ENCODE measurements around the gene AK1. TPM values are rescaled to one million over a fixed set of nuclear protein-coding genes. Genes with fewer than 3 reads are reported as not detected.

The AK1 gene
- total and polyA plus RNA-seq, 2 of the 13 experiments (the other 11 are each of a cell fraction or from before 2014, with no cell fraction given): 19.1 to 32.8 TPM

DNA sequence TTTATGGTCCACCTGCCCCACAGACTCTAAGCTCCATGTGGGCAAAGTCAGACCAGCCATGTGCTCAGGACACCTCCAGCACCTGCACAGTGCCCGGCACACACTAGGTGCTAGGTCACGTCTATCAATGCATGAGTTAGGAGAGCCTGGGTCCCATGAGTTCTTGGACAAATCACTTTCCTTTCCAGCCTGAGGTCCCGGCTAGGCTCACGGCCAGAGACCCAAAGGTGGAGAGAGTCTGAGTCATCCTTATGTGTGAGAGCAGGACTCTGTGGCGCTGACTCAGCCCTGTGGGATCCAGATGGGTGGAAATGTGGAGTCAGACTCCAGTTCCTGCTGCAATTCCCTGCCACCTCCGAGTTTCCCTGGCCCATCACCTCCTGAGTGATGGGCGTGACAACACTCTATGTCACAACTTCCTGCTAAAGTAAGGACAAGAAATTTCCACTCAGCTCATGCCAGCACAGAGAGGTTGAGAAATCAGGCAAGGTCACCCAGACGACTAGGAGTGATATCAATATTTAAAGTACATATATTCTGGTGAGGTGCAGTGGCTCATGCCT is 41.9 kb upstream of the AK1 start (continued):
- TF ChIP-seq, protein P1, sequence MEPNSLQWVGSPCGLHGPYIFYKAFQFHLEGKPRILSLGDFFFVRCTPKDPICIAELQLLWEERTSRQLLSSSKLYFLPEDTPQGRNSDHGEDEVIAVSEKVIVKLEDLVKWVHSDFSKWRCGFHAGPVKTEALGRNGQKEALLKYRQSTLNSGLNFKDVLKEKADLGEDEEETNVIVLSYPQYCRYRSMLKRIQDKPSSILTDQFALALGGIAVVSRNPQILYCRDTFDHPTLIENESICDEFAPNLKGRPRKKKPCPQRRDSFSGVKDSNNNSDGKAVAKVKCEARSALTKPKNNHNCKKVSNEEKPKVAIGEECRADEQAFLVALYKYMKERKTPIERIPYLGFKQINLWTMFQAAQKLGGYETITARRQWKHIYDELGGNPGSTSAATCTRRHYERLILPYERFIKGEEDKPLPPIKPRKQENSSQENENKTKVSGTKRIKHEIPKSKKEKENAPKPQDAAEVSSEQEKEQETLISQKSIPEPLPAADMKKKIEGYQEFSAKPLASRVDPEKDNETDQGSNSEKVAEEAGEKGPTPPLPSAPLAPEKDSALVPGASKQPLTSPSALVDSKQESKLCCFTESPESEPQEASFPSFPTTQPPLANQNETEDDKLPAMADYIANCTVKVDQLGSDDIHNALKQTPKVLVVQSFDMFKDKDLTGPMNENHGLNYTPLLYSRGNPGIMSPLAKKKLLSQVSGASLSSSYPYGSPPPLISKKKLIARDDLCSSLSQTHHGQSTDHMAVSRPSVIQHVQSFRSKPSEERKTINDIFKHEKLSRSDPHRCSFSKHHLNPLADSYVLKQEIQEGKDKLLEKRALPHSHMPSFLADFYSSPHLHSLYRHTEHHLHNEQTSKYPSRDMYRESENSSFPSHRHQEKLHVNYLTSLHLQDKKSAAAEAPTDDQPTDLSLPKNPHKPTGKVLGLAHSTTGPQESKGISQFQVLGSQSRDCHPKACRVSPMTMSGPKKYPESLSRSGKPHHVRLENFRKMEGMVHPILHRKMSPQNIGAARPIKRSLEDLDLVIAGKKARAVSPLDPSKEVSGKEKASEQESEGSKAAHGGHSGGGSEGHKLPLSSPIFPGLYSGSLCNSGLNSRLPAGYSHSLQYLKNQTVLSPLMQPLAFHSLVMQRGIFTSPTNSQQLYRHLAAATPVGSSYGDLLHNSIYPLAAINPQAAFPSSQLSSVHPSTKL (CRISPR knock-in tag; IDR thresholded peaks at IDR 0.05): peak; percentile 49; the same call in 1 of the 2 replicates
- TF ChIP-seq ZNF501 (CRISPR knock-in tag; IDR thresholded peaks at IDR 0.05): no peak
- TF ChIP-seq SAP130 (CRISPR knock-in tag; IDR thresholded peaks at IDR 0.05; ENCODE audit: low read depth): peak; percentile 94
- TF ChIP-seq CEBPB (IDR thresholded peaks at IDR 0.05; ENCODE audit: borderline replicate concordance, low read depth, low read length): peak; percentile 91
- TF ChIP-seq NFKBIZ (CRISPR knock-in tag; IDR thresholded peaks at IDR 0.05): peak; percentile 18; the same call in 1 of the 2 replicates
- TF ChIP-seq NFKB2 (CRISPR knock-in tag; IDR thresholded peaks at IDR 0.05; ENCODE audit: borderline replicate concordance): 0 out of 2 replicates have a peak, but pooled peaks have one; percentile 25
- TF ChIP-seq, protein P2, sequence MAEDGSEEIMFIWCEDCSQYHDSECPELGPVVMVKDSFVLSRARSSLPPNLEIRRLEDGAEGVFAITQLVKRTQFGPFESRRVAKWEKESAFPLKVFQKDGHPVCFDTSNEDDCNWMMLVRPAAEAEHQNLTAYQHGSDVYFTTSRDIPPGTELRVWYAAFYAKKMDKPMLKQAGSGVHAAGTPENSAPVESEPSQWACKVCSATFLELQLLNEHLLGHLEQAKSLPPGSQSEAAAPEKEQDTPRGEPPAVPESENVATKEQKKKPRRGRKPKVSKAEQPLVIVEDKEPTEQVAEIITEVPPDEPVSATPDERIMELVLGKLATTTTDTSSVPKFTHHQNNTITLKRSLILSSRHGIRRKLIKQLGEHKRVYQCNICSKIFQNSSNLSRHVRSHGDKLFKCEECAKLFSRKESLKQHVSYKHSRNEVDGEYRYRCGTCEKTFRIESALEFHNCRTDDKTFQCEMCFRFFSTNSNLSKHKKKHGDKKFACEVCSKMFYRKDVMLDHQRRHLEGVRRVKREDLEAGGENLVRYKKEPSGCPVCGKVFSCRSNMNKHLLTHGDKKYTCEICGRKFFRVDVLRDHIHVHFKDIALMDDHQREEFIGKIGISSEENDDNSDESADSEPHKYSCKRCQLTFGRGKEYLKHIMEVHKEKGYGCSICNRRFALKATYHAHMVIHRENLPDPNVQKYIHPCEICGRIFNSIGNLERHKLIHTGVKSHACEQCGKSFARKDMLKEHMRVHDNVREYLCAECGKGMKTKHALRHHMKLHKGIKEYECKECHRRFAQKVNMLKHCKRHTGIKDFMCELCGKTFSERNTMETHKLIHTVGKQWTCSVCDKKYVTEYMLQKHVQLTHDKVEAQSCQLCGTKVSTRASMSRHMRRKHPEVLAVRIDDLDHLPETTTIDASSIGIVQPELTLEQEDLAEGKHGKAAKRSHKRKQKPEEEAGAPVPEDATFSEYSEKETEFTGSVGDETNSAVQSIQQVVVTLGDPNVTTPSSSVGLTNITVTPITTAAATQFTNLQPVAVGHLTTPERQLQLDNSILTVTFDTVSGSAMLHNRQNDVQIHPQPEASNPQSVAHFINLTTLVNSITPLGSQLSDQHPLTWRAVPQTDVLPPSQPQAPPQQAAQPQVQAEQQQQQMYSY (CRISPR knock-in tag; IDR thresholded peaks at IDR 0.05): peak; percentile 91
- TF ChIP-seq RARA (CRISPR knock-in tag; IDR thresholded peaks at IDR 0.05): peak; percentile 26; the same call in 1 of the 2 replicates
- peak; percentile 48; the same call in 1 of the 2 replicates for TF ChIP-seq ZNF205 (CRISPR knock-in tag; IDR thresholded peaks at IDR 0.05)
- TF ChIP-seq, protein P3, sequence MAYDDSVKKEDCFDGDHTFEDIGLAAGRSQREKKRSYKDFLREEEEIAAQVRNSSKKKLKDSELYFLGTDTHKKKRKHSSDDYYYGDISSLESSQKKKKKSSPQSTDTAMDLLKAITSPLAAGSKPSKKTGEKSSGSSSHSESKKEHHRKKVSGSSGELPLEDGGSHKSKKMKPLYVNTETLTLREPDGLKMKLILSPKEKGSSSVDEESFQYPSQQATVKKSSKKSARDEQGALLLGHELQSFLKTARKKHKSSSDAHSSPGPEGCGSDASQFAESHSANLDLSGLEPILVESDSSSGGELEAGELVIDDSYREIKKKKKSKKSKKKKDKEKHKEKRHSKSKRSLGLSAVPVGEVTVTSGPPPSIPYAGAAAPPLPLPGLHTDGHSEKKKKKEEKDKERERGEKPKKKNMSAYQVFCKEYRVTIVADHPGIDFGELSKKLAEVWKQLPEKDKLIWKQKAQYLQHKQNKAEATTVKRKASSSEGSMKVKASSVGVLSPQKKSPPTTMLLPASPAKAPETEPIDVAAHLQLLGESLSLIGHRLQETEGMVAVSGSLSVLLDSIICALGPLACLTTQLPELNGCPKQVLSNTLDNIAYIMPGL (CRISPR knock-in tag; IDR thresholded peaks at IDR 0.05; ENCODE audit: borderline replicate concordance in 1 of 2, low read depth in 1 of 2): peak in 1 of 2 experiments; percentile 34; a peak in 1 of 4 replicates
- TF ChIP-seq, protein P4, sequence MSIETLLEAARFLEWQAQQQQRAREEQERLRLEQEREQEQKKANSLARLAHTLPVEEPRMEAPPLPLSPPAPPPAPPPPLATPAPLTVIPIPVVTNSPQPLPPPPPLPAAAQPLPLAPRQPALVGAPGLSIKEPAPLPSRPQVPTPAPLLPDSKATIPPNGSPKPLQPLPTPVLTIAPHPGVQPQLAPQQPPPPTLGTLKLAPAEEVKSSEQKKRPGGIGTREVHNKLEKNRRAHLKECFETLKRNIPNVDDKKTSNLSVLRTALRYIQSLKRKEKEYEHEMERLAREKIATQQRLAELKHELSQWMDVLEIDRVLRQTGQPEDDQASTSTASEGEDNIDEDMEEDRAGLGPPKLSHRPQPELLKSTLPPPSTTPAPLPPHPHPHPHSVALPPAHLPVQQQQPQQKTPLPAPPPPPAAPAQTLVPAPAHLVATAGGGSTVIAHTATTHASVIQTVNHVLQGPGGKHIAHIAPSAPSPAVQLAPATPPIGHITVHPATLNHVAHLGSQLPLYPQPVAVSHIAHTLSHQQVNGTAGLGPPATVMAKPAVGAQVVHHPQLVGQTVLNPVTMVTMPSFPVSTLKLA (IDR thresholded peaks at IDR 0.05): peak; percentile 62; the same call in 1 of the 2 replicates
- peak; percentile 47; the same call in 1 of the 3 replicates for TF ChIP-seq MXI1 (IDR thresholded peaks at IDR 0.05; ENCODE audit: borderline replicate concordance, low read depth, low read length)
- no peak for TF ChIP-seq IKZF4 (CRISPR knock-in tag; IDR thresholded peaks at IDR 0.05; ENCODE audit: borderline replicate concordance, low read depth, not compliant biosample characterization)
- TF ChIP-seq ZKSCAN1 (IDR thresholded peaks at IDR 0.05; ENCODE audit: low read length): peak; percentile 72
- TF ChIP-seq, protein P5, sequence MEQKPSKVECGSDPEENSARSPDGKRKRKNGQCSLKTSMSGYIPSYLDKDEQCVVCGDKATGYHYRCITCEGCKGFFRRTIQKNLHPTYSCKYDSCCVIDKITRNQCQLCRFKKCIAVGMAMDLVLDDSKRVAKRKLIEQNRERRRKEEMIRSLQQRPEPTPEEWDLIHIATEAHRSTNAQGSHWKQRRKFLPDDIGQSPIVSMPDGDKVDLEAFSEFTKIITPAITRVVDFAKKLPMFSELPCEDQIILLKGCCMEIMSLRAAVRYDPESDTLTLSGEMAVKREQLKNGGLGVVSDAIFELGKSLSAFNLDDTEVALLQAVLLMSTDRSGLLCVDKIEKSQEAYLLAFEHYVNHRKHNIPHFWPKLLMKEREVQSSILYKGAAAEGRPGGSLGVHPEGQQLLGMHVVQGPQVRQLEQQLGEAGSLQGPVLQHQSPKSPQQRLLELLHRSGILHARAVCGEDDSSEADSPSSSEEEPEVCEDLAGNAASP (CRISPR knock-in tag; IDR thresholded peaks at IDR 0.05; ENCODE audit: borderline replicate concordance): no peak; the same call in 1 of the 2 replicates
- 0 out of 2 replicates have a peak, but pooled peaks have one; percentile 26 for TF ChIP-seq FOXA3 (CRISPR knock-in tag; IDR thresholded peaks at IDR 0.05)

Measured in HepG2 (cell line).